IgD-negative memory B cell (primary cell): ENCODE measurements around the gene WASF1. TPM values are rescaled to one million over a fixed set of nuclear protein-coding genes. Genes with fewer than 3 reads are reported as not detected.
A peak's percentile ranks its signal among the peaks of the same experiment; 100 is the strongest.
"Not testable (repeated sequence)": the region's sequence is repeated elsewhere in the genome, so short reads cannot be mapped to it uniquely, and the experiment has no call there.

Source experiments
- H3K27ac Mint-ChIP-seq, 3 donors: one replicate each; pipeline ENCODE4 v1.8.0; 2020 to 2022; ENCODE audit warnings: mild to moderate bottlenecking in 3 of 3, mixed read lengths in 3 of 3, moderate library complexity in 1 of 3
- H3K27me3 Mint-ChIP-seq: one replicate; pipeline ENCODE4 v1.8.0; 2021; ENCODE audit warnings: mixed read lengths
- H3K36me3 Mint-ChIP-seq: one replicate; pipeline ENCODE4 v1.8.0; 2020; ENCODE audit warnings: mild to moderate bottlenecking, mixed read lengths
- H3K4me1 Mint-ChIP-seq, 3 donors: one replicate each; pipeline ENCODE4 v1.8.0; 2020 to 2022; ENCODE audit warnings: mixed read lengths in 3 of 3, mild to moderate bottlenecking in 1 of 3
- H3K4me3 Mint-ChIP-seq, 4 donors: one replicate each; pipeline ENCODE4 v1.8.0; 2020 to 2022; ENCODE audit warnings: mild to moderate bottlenecking in 4 of 4, mixed read lengths in 4 of 4, moderate library complexity in 3 of 4
- H3K9me3 Mint-ChIP-seq, 3 donors: one replicate each; pipeline ENCODE4 v1.8.0; 2020 to 2021; ENCODE audit warnings: mixed read lengths in 3 of 3, mild to moderate bottlenecking in 1 of 3
- polyA plus RNA-seq: library from polyadenylated mRNA; unstranded; fragments of 300-500 nt; fragmentation: Illumina TruSeq; gene quantifications from one replicate; pipeline ENCODE4 v1.2.3, GENCODE V29; 2021

WASF1 gene
- polyA plus RNA-seq, 1 donor from 2014 or later: 2.5 TPM

- Mint-ChIP-seq H3K4me1 (peaks cover 0 to 3% (median 0%) of the 10 kb centered on the region in 3 donors), H3K27ac (no peak overlapping the region), H3K36me3 (peaks cover 3% of the 10 kb centered on the region), H3K4me3 (no peak overlapping the region), H3K27me3 (peaks cover 2% of the 10 kb centered on the region), H3K9me3 (no peaks in the 10 kb centered on the region)
Observed at GRCh38 chr6:110085285-110085684, 94.2 kb downstream of the WASF1 start.

- H3K27me3 Mint-ChIP-seq: peaks cover 1% of the 10 kb centered on the region
- no peak overlapping the region for H3K4me3 Mint-ChIP-seq
- no peak overlapping the region for H3K27ac Mint-ChIP-seq
- H3K36me3 Mint-ChIP-seq: peaks cover 3% of the 10 kb centered on the region
- H3K9me3 Mint-ChIP-seq: no peaks in the 10 kb centered on the region
- H3K4me1 Mint-ChIP-seq: peaks cover 0 to 4% (median 0%) of the 10 kb centered on the region in 3 donors
Observed at GRCh38 chr6:110083875-110084585, 95.4 kb downstream of the WASF1 start.

- Mint-ChIP-seq H3K4me1 (peaks cover 0 to 1% (median 0%) of the 10 kb centered on the region in 3 donors), H3K4me3 (no peak overlapping the region), H3K27me3 (peaks cover 4% of the 10 kb centered on the region), H3K27ac (no peak overlapping the region), H3K9me3 (peaks cover 0 to 1% (median 0%) of the 10 kb centered on the region in 3 donors), H3K36me3 (no peaks in the 10 kb centered on the region)
Observed at GRCh38 chr6:110075406-110075805, 104.1 kb downstream of the WASF1 start.

- H3K36me3 Mint-ChIP-seq, H3K4me3 Mint-ChIP-seq, H3K9me3 Mint-ChIP-seq, H3K4me1 Mint-ChIP-seq, H3K27ac Mint-ChIP-seq, H3K27me3 Mint-ChIP-seq: not testable (repeated sequence)
Observed at GRCh38 chr6:110073474-110073873, 106.0 kb downstream of the WASF1 start.

GRCh38 chr6:110068592-110068967 lies 110.9 kb downstream of the WASF1 start:
- Mint-ChIP-seq H3K4me1 (peaks cover 0 to 7% (median 0%) of the 10 kb centered on the region in 3 donors), H3K4me3 (no peak overlapping the region), H3K9me3 (peaks cover 0 to 1% (median 0%) of the 10 kb centered on the region in 3 donors), H3K36me3 (no peaks in the 10 kb centered on the region), H3K27me3 (peaks cover 16% of the 10 kb centered on the region), H3K27ac (no peak overlapping the region)

GRCh38 chr6:110067837-110068591 lies 111.5 kb downstream of the WASF1 start:
- Mint-ChIP-seq H3K9me3 (peaks cover 0 to 1% (median 0%) of the 10 kb centered on the region in 3 donors), H3K4me1 (peaks cover 0 to 7% (median 0%) of the 10 kb centered on the region in 3 donors), H3K27me3 (peaks cover 16% of the 10 kb centered on the region), H3K27ac (peak overlapping the region in 1 of 3 donors; percentile 33), H3K36me3 (no peaks in the 10 kb centered on the region), H3K4me3 (no peak overlapping the region)

GRCh38 chr6:110064744-110065524 lies 114.5 kb downstream of the WASF1 start:
- Mint-ChIP-seq H3K4me3 (no peak overlapping the region), H3K4me1 (peaks cover 0 to 7% (median 0%) of the 10 kb centered on the region in 3 donors), H3K27me3 (peaks cover 20% of the 10 kb centered on the region), H3K36me3 (no peaks in the 10 kb centered on the region), H3K27ac (peak overlapping the region in 1 of 3 donors; percentile 8), H3K9me3 (no peaks in the 10 kb centered on the region)

GRCh38 chr6:110063594-110064263 lies 115.7 kb downstream of the WASF1 start:
- peaks cover 0 to 7% (median 0%) of the 10 kb centered on the region in 3 donors for H3K4me1 Mint-ChIP-seq
- no peak overlapping the region for H3K4me3 Mint-ChIP-seq
- no peaks in the 10 kb centered on the region for H3K9me3 Mint-ChIP-seq
- H3K27ac Mint-ChIP-seq: no peak overlapping the region
- no peaks in the 10 kb centered on the region for H3K36me3 Mint-ChIP-seq
- peaks cover 18% of the 10 kb centered on the region for H3K27me3 Mint-ChIP-seq

GRCh38 chr6:110055387-110055735 lies 124.1 kb downstream of the WASF1 start:
- no peak overlapping the region for H3K27ac Mint-ChIP-seq
- no peak overlapping the region for H3K4me3 Mint-ChIP-seq
- H3K27me3 Mint-ChIP-seq: peaks cover 6% of the 10 kb centered on the region
- no peaks in the 10 kb centered on the region for H3K9me3 Mint-ChIP-seq
- H3K36me3 Mint-ChIP-seq: no peaks in the 10 kb centered on the region
- H3K4me1 Mint-ChIP-seq: no peaks in the 10 kb centered on the region

- Mint-ChIP-seq H3K27me3 (peaks cover 3% of the 10 kb centered on the region), H3K4me1 (no peaks in the 10 kb centered on the region), H3K9me3 (no peaks in the 10 kb centered on the region), H3K36me3 (no peaks in the 10 kb centered on the region), H3K4me3 (no peak overlapping the region), H3K27ac (no peak overlapping the region)
Observed at GRCh38 chr6:110054664-110055386, 124.6 kb downstream of the WASF1 start.

GRCh38 chr6:110053395-110054240 lies 125.9 kb downstream of the WASF1 start:
- H3K4me1 Mint-ChIP-seq: no peaks in the 10 kb centered on the region
- H3K9me3 Mint-ChIP-seq: no peaks in the 10 kb centered on the region
- peak overlapping the region in 1 of 4 donors; percentile 59 for H3K4me3 Mint-ChIP-seq
- peaks cover 7% of the 10 kb centered on the region for H3K27me3 Mint-ChIP-seq
- no peaks in the 10 kb centered on the region for H3K36me3 Mint-ChIP-seq
- peak overlapping the region in 1 of 3 donors; percentile 51 for H3K27ac Mint-ChIP-seq

- H3K27me3 Mint-ChIP-seq: peaks cover 7% of the 10 kb centered on the region
- H3K9me3 Mint-ChIP-seq: peaks cover 0 to 3% (median 0%) of the 10 kb centered on the region in 3 donors
- H3K4me3 Mint-ChIP-seq: no peak overlapping the region
- no peaks in the 10 kb centered on the region for H3K36me3 Mint-ChIP-seq
- H3K27ac Mint-ChIP-seq: no peak overlapping the region
- H3K4me1 Mint-ChIP-seq: no peaks in the 10 kb centered on the region
Observed at GRCh38 chr6:110050440-110050813, 129.0 kb downstream of the WASF1 start.
